GM19239 (cell line): ENCODE data around the gene PRIMA1.

Source experiments
- DNase-seq: peaks from one replicate; pipeline ENCODE4 v3.0.0; 2011; ENCODE audit warnings: low spot score; ENCODE audit not compliant: insufficient read length
- FAIRE-seq: peaks from 2 replicates; lab custom pipeline; 2011; peaks lifted over from hg19 to GRCh38; lab: Jason Lieb, UNC

Gene PRIMA1

GRCh38 chr14:93735206-93735605 is 53.1 kb downstream of the PRIMA1 start:
- no peak for FAIRE-seq
- no peak for DNase-seq

GRCh38 chr14:93734086-93734822 is 54.0 kb downstream of the PRIMA1 start:
- DNase-seq (no peak), FAIRE-seq (no peak)

- no peak for FAIRE-seq
- no peak for DNase-seq
These were observed 54.7 kb downstream of the PRIMA1 start for GRCh38 chr14:93733631-93734030.

- FAIRE-seq = no peak
- no peak for DNase-seq
These were observed 55.1 kb downstream of the PRIMA1 start for GRCh38 chr14:93733231-93733630.

- no peak for FAIRE-seq
- no peak for DNase-seq
These were observed 55.8 kb downstream of the PRIMA1 start for GRCh38 chr14:93732524-93732923.

GRCh38 chr14:93731753-93732152 is 56.5 kb downstream of the PRIMA1 start:
- no peak for FAIRE-seq
- DNase-seq = no peak

- FAIRE-seq (no peak), DNase-seq (no peak)
These were observed 58.3 kb downstream of the PRIMA1 start for GRCh38 chr14:93729993-93730392.

GRCh38 chr14:93728651-93729016 is 59.7 kb downstream of the PRIMA1 start:
- no peak for DNase-seq
- FAIRE-seq = no peak

GRCh38 chr14:93727917-93728650 is 60.2 kb downstream of the PRIMA1 start:
- DNase-seq (no peak), FAIRE-seq (no peak)

GRCh38 chr14:93727039-93727740 is 61.1 kb downstream of the PRIMA1 start:
- FAIRE-seq (no peak), DNase-seq (no peak)

- no peak for FAIRE-seq
- DNase-seq = no peak
These were observed 62.3 kb downstream of the PRIMA1 start for GRCh38 chr14:93725993-93726392.

- no peak for FAIRE-seq
- DNase-seq = no peak
These were observed 63.2 kb downstream of the PRIMA1 start for GRCh38 chr14:93725002-93725582.

- FAIRE-seq (no peak), DNase-seq (no peak)
These were observed 65.3 kb downstream of the PRIMA1 start for GRCh38 chr14:93723001-93723400.

GRCh38 chr14:93720981-93721483 is 67.3 kb downstream of the PRIMA1 start:
- no peak for FAIRE-seq
- DNase-seq = no peak

GRCh38 chr14:93720076-93720815 is 68.0 kb downstream of the PRIMA1 start:
- FAIRE-seq = no peak
- no peak for DNase-seq

GRCh38 chr14:93719256-93719655 is 69.0 kb downstream of the PRIMA1 start:
- no peak for FAIRE-seq

GRCh38 chr14:93717668-93718320 is 70.5 kb downstream of the PRIMA1 start:
- FAIRE-seq (no peak), DNase-seq (no peak)

More at GRCh38 chr14:93719256-93719655, 69.0 kb downstream of the PRIMA1 start:
- DNase-seq = no peak

GRCh38 chr14:93716746-93717667 is 71.3 kb downstream of the PRIMA1 start:
- FAIRE-seq (no peak), DNase-seq (no peak)
